ENCODE results near the gene RDH5. TPM values are rescaled to one million over a fixed set of nuclear protein-coding genes. Genes with fewer than 3 reads are reported as not detected.
A peak's percentile ranks its signal among the peaks of the same experiment; 100 is the strongest.

RDH5 gene
- total RNA-seq, 2 experiments from 2014 or later, result 9.5 to 10.5 TPM

- Mint-ChIP-seq H3K27ac (no peak overlapping the region), H3K9me3 (no peaks in the 10 kb centered on the region), H3K27me3 (peaks cover 1% of the 10 kb centered on the region), H3K4me3 (no peak overlapping the region), H3K36me3 (ENCODE audit: low read depth) (no peaks in the 10 kb centered on the region), H3K4me1 (no peaks in the 10 kb centered on the region)
- ChIA-PET POLR2A (no interaction called here), CTCF (no interaction called here)
- no peak for DNase-seq
These were observed 20.6 kb upstream of the RDH5 start for GRCh38 chr12:55699471-55700055.

GRCh38 chr12:55700255-55701018 is 19.8 kb upstream of the RDH5 start:
- no peak for DNase-seq
- Mint-ChIP-seq H3K36me3 (ENCODE audit: low read depth) (no peaks in the 10 kb centered on the region), H3K27me3 (peaks cover 3% of the 10 kb centered on the region), H3K4me3 (no peak overlapping the region), H3K9me3 (no peaks in the 10 kb centered on the region), H3K27ac (no peak overlapping the region), H3K4me1 (no peaks in the 10 kb centered on the region)
- POLR2A ChIA-PET, result no interaction called here
- CTCF ChIA-PET, result no interaction called here

- ChIA-PET CTCF (no interaction called here), POLR2A (no interaction called here)
- no peak for DNase-seq
- peaks cover 5% of the 10 kb centered on the region for H3K4me1 Mint-ChIP-seq
- H3K4me3 Mint-ChIP-seq, result no peak overlapping the region
- H3K27ac Mint-ChIP-seq, result no peak overlapping the region
- H3K36me3 Mint-ChIP-seq (ENCODE audit: low read depth), result no peaks in the 10 kb centered on the region
- no peaks in the 10 kb centered on the region for H3K9me3 Mint-ChIP-seq
- peaks cover 13% of the 10 kb centered on the region for H3K27me3 Mint-ChIP-seq
These were observed 17.3 kb upstream of the RDH5 start for GRCh38 chr12:55702861-55703260.

GRCh38 chr12:55703288-55703687 is 16.9 kb upstream of the RDH5 start:
- Mint-ChIP-seq H3K4me1 (peaks cover 9% of the 10 kb centered on the region), H3K27ac (no peak overlapping the region), H3K27me3 (peaks cover 16% of the 10 kb centered on the region), H3K36me3 (ENCODE audit: low read depth) (no peaks in the 10 kb centered on the region), H3K9me3 (no peaks in the 10 kb centered on the region), H3K4me3 (no peak overlapping the region)
- POLR2A ChIA-PET, result no interaction called here
- no peak for DNase-seq
- CTCF ChIA-PET, result no interaction called here

GRCh38 chr12:55703901-55704761 is 16.1 kb upstream of the RDH5 start:
- ChIA-PET CTCF (no interaction called here), POLR2A (no interaction called here)
- Mint-ChIP-seq H3K4me1 (peaks cover 17% of the 10 kb centered on the region), H3K27me3 (peaks cover 23% of the 10 kb centered on the region), H3K36me3 (ENCODE audit: low read depth) (no peaks in the 10 kb centered on the region), H3K27ac (no peak overlapping the region), H3K9me3 (no peaks in the 10 kb centered on the region), H3K4me3 (no peak overlapping the region)
- no peak for DNase-seq

- Mint-ChIP-seq H3K36me3 (ENCODE audit: low read depth) (no peaks in the 10 kb centered on the region), H3K9me3 (no peaks in the 10 kb centered on the region), H3K27me3 (peaks cover 32% of the 10 kb centered on the region), H3K27ac (no peak overlapping the region), H3K4me1 (peaks cover 19% of the 10 kb centered on the region), H3K4me3 (no peak overlapping the region)
- CTCF ChIA-PET, result interaction anchor here (0.9 to 1.7 kb wide), 4 partner anchors 9 to 49 kb away, joined by 3 to 7 read pairs (median 4); partner anchors contain the start of gene BLOC1S1
- no peak for DNase-seq
- POLR2A ChIA-PET, result no interaction called here
These were observed 15.1 kb upstream of the RDH5 start for GRCh38 chr12:55704824-55705718.

- Mint-ChIP-seq H3K4me1 (peaks cover 19% of the 10 kb centered on the region), H3K4me3 (no peak overlapping the region), H3K27ac (no peak overlapping the region), H3K36me3 (ENCODE audit: low read depth) (no peaks in the 10 kb centered on the region), H3K9me3 (no peaks in the 10 kb centered on the region), H3K27me3 (peaks cover 37% of the 10 kb centered on the region)
- ChIA-PET CTCF (interaction anchor here (0.9 to 1.7 kb wide), 4 partner anchors 10 to 50 kb away, joined by 3 to 7 read pairs (median 4); partner anchors contain the start of gene BLOC1S1), POLR2A (interaction anchor here (1.4 kb wide), 1 partner anchor 10 kb away, joined by 6 read pairs; the partner anchor contains the start of gene BLOC1S1)
- no peak for DNase-seq
These were observed 14.3 kb upstream of the RDH5 start for GRCh38 chr12:55705782-55706402.

- Mint-ChIP-seq H3K9me3 (no peaks in the 10 kb centered on the region), H3K27me3 (peaks cover 39% of the 10 kb centered on the region), H3K27ac (no peak overlapping the region), H3K4me1 (peaks cover 19% of the 10 kb centered on the region), H3K4me3 (peak overlapping the region; percentile 60), H3K36me3 (ENCODE audit: low read depth) (no peaks in the 10 kb centered on the region)
- ChIA-PET POLR2A (interaction anchor here (1.4 kb wide), 1 partner anchor 9 kb away, joined by 6 read pairs; the partner anchor contains the start of gene BLOC1S1), CTCF (interaction anchor here (1.3 to 1.7 kb wide), 2 partner anchors 9 to 51 kb away, joined by 5 to 7 read pairs; partner anchors contain the start of gene BLOC1S1)
- DNase-seq, result no peak
These were observed 13.5 kb upstream of the RDH5 start for GRCh38 chr12:55706568-55707218.

GRCh38 chr12:55707219-55707671 is 12.9 kb upstream of the RDH5 start:
- POLR2A ChIA-PET, result interaction anchor here (1.4 kb wide), 1 partner anchor 8 kb away, joined by 6 read pairs; the partner anchor contains the start of gene BLOC1S1
- H3K9me3 Mint-ChIP-seq, result no peaks in the 10 kb centered on the region
- H3K27ac Mint-ChIP-seq, result no peak overlapping the region
- peak overlapping the region; percentile 60 for H3K4me3 Mint-ChIP-seq
- H3K27me3 Mint-ChIP-seq, result peaks cover 45% of the 10 kb centered on the region
- peaks cover 19% of the 10 kb centered on the region for H3K4me1 Mint-ChIP-seq
- CTCF ChIA-PET, result no interaction called here
- H3K36me3 Mint-ChIP-seq (ENCODE audit: low read depth), result no peaks in the 10 kb centered on the region
- no peak for DNase-seq

GRCh38 chr12:55707841-55708694 is 12.1 kb upstream of the RDH5 start, which contains the start of gene ITGA7:
ITGA7 (minus strand) TSS chr12:55707904; CDS start chr12:55707682, 222 bp downstream.
- ChIA-PET POLR2A (no interaction called here), CTCF (no interaction called here)
- Mint-ChIP-seq H3K27ac (no peak within 1 kb of the TSS), H3K36me3 (ENCODE audit: low read depth) (no peaks in the 10 kb centered on the region), H3K4me3 (peak within 1 kb of the TSS; percentile 75), H3K27me3 (peaks cover 48% of the 10 kb centered on the region), H3K4me1 (peaks cover 19% of the 10 kb centered on the region), H3K9me3 (no peaks in the 10 kb centered on the region)
- peak; percentile 61 for DNase-seq

GRCh38 chr12:55708695-55709233 is 11.4 kb upstream of the RDH5 start:
- no peak for DNase-seq
- Mint-ChIP-seq H3K9me3 (no peaks in the 10 kb centered on the region), H3K36me3 (ENCODE audit: low read depth) (no peaks in the 10 kb centered on the region), H3K4me1 (peaks cover 19% of the 10 kb centered on the region), H3K4me3 (peak overlapping the region; percentile 75), H3K27me3 (peaks cover 48% of the 10 kb centered on the region), H3K27ac (no peak overlapping the region)
- ChIA-PET POLR2A (no interaction called here), CTCF (no interaction called here)
